Activated T-helper 2 cell treated with anti-CD3 and anti-CD28 coated beads, Interferon-gamma antibody, Interleukin-2, Interleukin-4, amounts not matched to agents 10 μg/mL and 5 μg/mL and 100 μg/mL, durations not matched to agents 14 hours and 24 hours and 36 hours (primary cell): ENCODE data around the gene PACSIN2. TPM values are rescaled to one million over a fixed set of nuclear protein-coding genes. Genes with fewer than 3 reads are reported as not detected.

Source experiments
- DNase-seq: peaks from one replicate; pipeline ENCODE4 v3.0.0; 2021; ENCODE audit warnings: low spot score
- H3K27ac Mint-ChIP-seq: one replicate; pipeline ENCODE4 v1.8.0; 2021; ENCODE audit warnings: mixed read lengths
- H3K27me3 Mint-ChIP-seq: one replicate; pipeline ENCODE4 v1.8.0; 2021; ENCODE audit warnings: low read depth, mixed read lengths
- H3K36me3 Mint-ChIP-seq: one replicate; pipeline ENCODE4 v1.8.0; 2021; ENCODE audit warnings: low read depth, mixed read lengths
- H3K4me1 Mint-ChIP-seq: one replicate; pipeline ENCODE4 v1.8.0; 2021; ENCODE audit warnings: low read depth, mixed read lengths
- H3K4me3 Mint-ChIP-seq: one replicate; pipeline ENCODE4 v1.8.0; 2021; ENCODE audit warnings: low read depth, mild to moderate bottlenecking, moderate library complexity, mixed read lengths
- H3K9me3 Mint-ChIP-seq: one replicate; pipeline ENCODE4 v1.8.0; 2021; ENCODE audit warnings: mixed read lengths
- intact Hi-C: fragments of 100-400 bp; cut with micrococcal nuclease; formaldehyde crosslinking; loops from one replicate; pipeline ENCODE4 v1.15.1; 2023
- total RNA-seq: library from RNA; stranded (reverse); gene quantifications from 2 replicates; pipeline ENCODE4 v1.2.3, GENCODE V29; 2022

The PACSIN2 gene
- total RNA-seq, 1 donor from 2014 or later = 30.8 TPM

GRCh38 chr22:42844756-42845155, 170.2 kb downstream of the PACSIN2 start:
- H3K4me1 Mint-ChIP-seq = peaks cover 18% of the 10 kb centered on the region
- H3K27me3 Mint-ChIP-seq = no peaks in the 10 kb centered on the region
- no peak overlapping the region for H3K27ac Mint-ChIP-seq
- no peak overlapping the region for H3K4me3 Mint-ChIP-seq
- no peaks in the 10 kb centered on the region for H3K9me3 Mint-ChIP-seq
- H3K36me3 Mint-ChIP-seq = peaks cover 59% of the 10 kb centered on the region
- no peak for DNase-seq
- intact Hi-C loops = no loop called here

GRCh38 chr22:42842658-42843370, 172.1 kb downstream of the PACSIN2 start:
- no peaks in the 10 kb centered on the region for H3K27me3 Mint-ChIP-seq
- H3K27ac Mint-ChIP-seq = peak overlapping the region; percentile 34
- peaks cover 16% of the 10 kb centered on the region for H3K4me1 Mint-ChIP-seq
- peaks cover 61% of the 10 kb centered on the region for H3K36me3 Mint-ChIP-seq
- intact Hi-C loops = no loop called here
- no peaks in the 10 kb centered on the region for H3K9me3 Mint-ChIP-seq
- DNase-seq = no peak
- no peak overlapping the region for H3K4me3 Mint-ChIP-seq

DNA sequence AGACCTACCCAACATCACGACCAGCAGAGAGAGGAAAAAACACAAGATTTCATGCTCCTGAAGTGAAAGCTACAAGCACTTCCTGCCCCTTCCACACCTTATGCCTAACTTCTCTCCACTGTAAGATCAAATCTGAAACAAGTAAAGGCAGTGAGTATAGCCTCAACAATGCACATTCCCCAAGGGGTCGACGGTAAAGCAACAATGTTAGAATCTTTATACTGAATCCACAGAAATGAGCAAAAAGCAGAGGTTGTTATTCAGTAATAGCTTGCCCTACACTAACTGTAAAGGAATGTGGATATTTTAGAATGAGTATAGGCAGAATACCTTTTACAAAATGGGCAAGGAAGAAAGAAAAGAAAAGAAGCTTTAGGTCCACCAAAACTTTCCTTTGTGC, 173.5 kb downstream of the PACSIN2 start:
- H3K4me1 Mint-ChIP-seq = peaks cover 16% of the 10 kb centered on the region
- DNase-seq = no peak
- intact Hi-C loops = no loop called here
- no peak overlapping the region for H3K27ac Mint-ChIP-seq
- no peaks in the 10 kb centered on the region for H3K27me3 Mint-ChIP-seq
- no peaks in the 10 kb centered on the region for H3K9me3 Mint-ChIP-seq
- H3K4me3 Mint-ChIP-seq = no peak overlapping the region
- H3K36me3 Mint-ChIP-seq = peaks cover 57% of the 10 kb centered on the region

GRCh38 chr22:42837556-42837955, 177.4 kb downstream of the PACSIN2 start:
- H3K9me3 Mint-ChIP-seq = no peaks in the 10 kb centered on the region
- no peak for DNase-seq
- no peak overlapping the region for H3K27ac Mint-ChIP-seq
- intact Hi-C loops = no loop called here
- H3K27me3 Mint-ChIP-seq = no peaks in the 10 kb centered on the region
- H3K4me3 Mint-ChIP-seq = no peak overlapping the region
- peaks cover 7% of the 10 kb centered on the region for H3K4me1 Mint-ChIP-seq
- H3K36me3 Mint-ChIP-seq = peaks cover 43% of the 10 kb centered on the region

DNA sequence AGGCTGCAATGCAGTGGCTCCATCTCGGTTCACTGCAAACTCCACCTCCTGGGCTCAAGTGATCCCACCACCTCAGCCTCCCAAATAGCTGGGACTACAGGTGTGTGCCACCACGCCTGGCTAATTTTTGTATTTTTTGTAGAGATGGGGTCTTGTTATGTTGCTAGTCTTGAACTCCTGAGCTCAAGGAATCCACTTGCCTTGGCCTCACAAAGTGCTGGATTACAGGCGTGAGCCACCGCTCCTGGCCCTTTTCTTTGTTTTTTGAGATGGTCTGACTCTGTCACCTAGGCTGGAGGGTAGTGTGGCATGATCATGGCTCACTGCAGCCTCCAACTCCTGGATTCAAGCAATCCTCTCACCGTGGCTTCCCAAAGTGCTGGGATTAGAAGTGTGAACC, 178.9 kb downstream of the PACSIN2 start:
- intact Hi-C loops = no loop called here
- no peak overlapping the region for H3K4me3 Mint-ChIP-seq
- peaks cover 3% of the 10 kb centered on the region for H3K4me1 Mint-ChIP-seq
- H3K27me3 Mint-ChIP-seq = no peaks in the 10 kb centered on the region
- H3K36me3 Mint-ChIP-seq = peaks cover 49% of the 10 kb centered on the region
- H3K27ac Mint-ChIP-seq = no peak overlapping the region
- no peaks in the 10 kb centered on the region for H3K9me3 Mint-ChIP-seq
- DNase-seq = no peak

- intact Hi-C loops = no loop called here
These were observed 180.6 kb downstream of the PACSIN2 start for GRCh38 chr22:42834177-42834949.

GRCh38 chr22:42833104-42833503, 181.8 kb downstream of the PACSIN2 start:
- H3K27ac Mint-ChIP-seq = no peak overlapping the region
- H3K27me3 Mint-ChIP-seq = no peaks in the 10 kb centered on the region
- H3K9me3 Mint-ChIP-seq = no peaks in the 10 kb centered on the region
- intact Hi-C loops = no loop called here
- peaks cover 54% of the 10 kb centered on the region for H3K36me3 Mint-ChIP-seq
- H3K4me1 Mint-ChIP-seq = peaks cover 3% of the 10 kb centered on the region
- DNase-seq = no peak
- H3K4me3 Mint-ChIP-seq = no peak overlapping the region

More at GRCh38 chr22:42834177-42834949, 180.6 kb downstream of the PACSIN2 start:
- Mint-ChIP-seq H3K27ac (no peak overlapping the region), H3K4me1 (no peaks in the 10 kb centered on the region), H3K4me3 (no peak overlapping the region), H3K36me3 (peaks cover 50% of the 10 kb centered on the region), H3K9me3 (no peaks in the 10 kb centered on the region), H3K27me3 (no peaks in the 10 kb centered on the region)
- no peak for DNase-seq

GRCh38 chr22:42831712-42832111, 183.2 kb downstream of the PACSIN2 start:
- Mint-ChIP-seq H3K4me1 (peaks cover 3% of the 10 kb centered on the region), H3K36me3 (peaks cover 56% of the 10 kb centered on the region), H3K4me3 (no peak overlapping the region), H3K27ac (no peak overlapping the region), H3K9me3 (no peaks in the 10 kb centered on the region), H3K27me3 (no peaks in the 10 kb centered on the region)
- no peak for DNase-seq
- intact Hi-C loops = no loop called here

- Mint-ChIP-seq H3K4me3 (no peak overlapping the region), H3K27me3 (no peaks in the 10 kb centered on the region), H3K9me3 (no peaks in the 10 kb centered on the region), H3K36me3 (peaks cover 51% of the 10 kb centered on the region), H3K27ac (no peak overlapping the region), H3K4me1 (peaks cover 3% of the 10 kb centered on the region)
- DNase-seq = no peak
- intact Hi-C loops = no loop called here
These were observed 184.8 kb downstream of the PACSIN2 start for GRCh38 chr22:42830161-42830560.

DNA sequence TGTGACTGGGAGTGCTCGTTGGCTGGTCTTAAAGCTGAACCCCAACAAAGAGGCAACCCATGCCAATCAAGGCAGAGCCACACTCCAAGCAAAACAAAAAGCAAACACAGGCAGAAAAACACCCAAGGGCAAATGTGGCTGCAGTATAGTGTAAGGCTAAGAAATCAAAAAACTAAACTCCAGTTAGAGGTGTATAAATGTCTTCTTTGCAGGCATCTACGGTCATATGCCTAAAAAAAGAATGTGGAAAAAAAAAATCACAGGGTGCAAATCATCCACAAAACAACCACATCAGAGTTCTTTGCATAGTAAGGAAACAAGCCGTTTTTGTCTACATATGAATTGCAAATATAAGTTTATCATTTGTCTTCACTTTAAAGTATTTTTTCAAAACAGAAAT, 185.6 kb downstream of the PACSIN2 start:
- H3K27me3 Mint-ChIP-seq = no peaks in the 10 kb centered on the region
- peaks cover 49% of the 10 kb centered on the region for H3K36me3 Mint-ChIP-seq
- no peaks in the 10 kb centered on the region for H3K9me3 Mint-ChIP-seq
- intact Hi-C loops = no loop called here
- no peak for DNase-seq
- H3K4me1 Mint-ChIP-seq = peaks cover 3% of the 10 kb centered on the region
- H3K4me3 Mint-ChIP-seq = no peak overlapping the region
- H3K27ac Mint-ChIP-seq = no peak overlapping the region

DNA sequence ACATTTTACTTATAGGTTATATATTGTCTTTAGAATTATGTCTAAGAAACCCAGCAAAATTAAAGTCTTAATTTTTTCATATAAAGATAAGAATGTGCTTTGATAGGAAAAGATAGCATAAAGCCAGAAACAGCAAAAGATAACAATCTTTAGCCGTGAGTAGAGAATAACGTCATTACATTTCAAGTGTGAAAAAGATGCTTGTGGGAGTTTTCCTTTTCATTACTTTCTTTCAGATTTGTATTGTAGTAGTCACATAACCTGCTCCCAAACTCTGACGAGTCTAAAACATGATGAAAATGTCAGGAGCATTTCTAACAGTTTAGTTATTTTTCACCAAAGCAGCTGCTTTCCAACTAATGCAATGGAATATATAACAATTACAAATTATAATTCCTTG, 189.2 kb downstream of the PACSIN2 start:
- no peaks in the 10 kb centered on the region for H3K9me3 Mint-ChIP-seq
- intact Hi-C loops = no loop called here
- peaks cover 5% of the 10 kb centered on the region for H3K4me1 Mint-ChIP-seq
- no peak overlapping the region for H3K27ac Mint-ChIP-seq
- no peak overlapping the region for H3K4me3 Mint-ChIP-seq
- peaks cover 45% of the 10 kb centered on the region for H3K36me3 Mint-ChIP-seq
- no peaks in the 10 kb centered on the region for H3K27me3 Mint-ChIP-seq
- DNase-seq = no peak

GRCh38 chr22:42821386-42821785, 193.6 kb downstream of the PACSIN2 start:
- H3K9me3 Mint-ChIP-seq = no peaks in the 10 kb centered on the region
- intact Hi-C loops = no loop called here
- H3K4me1 Mint-ChIP-seq = peaks cover 11% of the 10 kb centered on the region
- no peak overlapping the region for H3K27ac Mint-ChIP-seq
- no peaks in the 10 kb centered on the region for H3K27me3 Mint-ChIP-seq
- DNase-seq = no peak
- H3K4me3 Mint-ChIP-seq = no peak overlapping the region
- peaks cover 43% of the 10 kb centered on the region for H3K36me3 Mint-ChIP-seq

- Mint-ChIP-seq H3K27ac (no peak overlapping the region), H3K9me3 (no peaks in the 10 kb centered on the region), H3K4me3 (no peak overlapping the region), H3K36me3 (peaks cover 44% of the 10 kb centered on the region), H3K4me1 (peaks cover 11% of the 10 kb centered on the region), H3K27me3 (no peaks in the 10 kb centered on the region)
- intact Hi-C loops = loop anchor here (1.0 kb wide), 1 partner anchor 40 kb away; no protein-coding TSS in a partner anchor
- DNase-seq = no peak
These were observed 194.7 kb downstream of the PACSIN2 start for GRCh38 chr22:42820045-42820763.
